GM18870 (cell line): ENCODE data around the gene LCTL.
"Not testable (repeated sequence)": the region's sequence is repeated elsewhere in the genome, so short reads cannot be mapped to it uniquely, and the experiment has no call there.

Experiments used
- ATAC-seq: cut with Tn5 transposase; IDR thresholded peaks from one replicate; pipeline ENCODE4 v1.9.1; 2021; ENCODE audit warnings: moderate library complexity; ENCODE audit not compliant: unreplicated experiment

The LCTL gene

DNA sequence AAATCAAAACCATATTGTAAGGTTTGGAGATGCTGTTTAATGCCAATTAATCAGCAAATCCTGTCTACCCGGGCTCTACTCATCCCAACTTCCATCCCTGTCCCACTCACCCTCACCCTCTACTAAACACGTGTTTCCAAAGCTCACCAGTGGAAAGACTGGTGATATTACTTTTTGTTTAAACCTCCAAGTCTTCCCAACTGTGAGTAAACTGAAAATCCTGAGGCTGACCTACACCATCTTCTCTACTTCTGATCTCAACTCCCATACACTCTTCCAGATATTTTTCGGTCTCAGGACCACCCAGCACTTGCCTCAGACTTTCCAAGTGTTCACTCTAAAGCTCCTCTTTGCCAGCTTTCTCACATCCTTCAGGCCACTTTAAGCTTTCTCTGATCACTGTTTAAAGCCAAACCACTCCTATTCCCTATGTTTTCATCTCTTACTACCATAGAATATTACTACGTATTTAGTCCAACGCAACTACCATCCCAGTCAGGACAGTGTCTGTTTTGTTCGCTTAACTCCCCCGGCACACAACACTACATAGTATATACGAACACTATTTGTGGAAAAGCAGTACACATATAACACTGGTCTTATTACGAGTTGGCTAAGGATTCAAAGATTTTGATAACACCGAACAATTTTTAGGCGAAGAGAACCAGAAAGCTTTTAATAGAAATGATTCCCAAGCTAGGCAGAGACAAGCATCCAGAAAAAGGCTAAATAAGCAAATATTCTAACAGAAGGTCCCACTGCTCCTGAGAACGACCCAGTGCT, 61.8 kb downstream of the LCTL start:
- no peak for ATAC-seq

DNA sequence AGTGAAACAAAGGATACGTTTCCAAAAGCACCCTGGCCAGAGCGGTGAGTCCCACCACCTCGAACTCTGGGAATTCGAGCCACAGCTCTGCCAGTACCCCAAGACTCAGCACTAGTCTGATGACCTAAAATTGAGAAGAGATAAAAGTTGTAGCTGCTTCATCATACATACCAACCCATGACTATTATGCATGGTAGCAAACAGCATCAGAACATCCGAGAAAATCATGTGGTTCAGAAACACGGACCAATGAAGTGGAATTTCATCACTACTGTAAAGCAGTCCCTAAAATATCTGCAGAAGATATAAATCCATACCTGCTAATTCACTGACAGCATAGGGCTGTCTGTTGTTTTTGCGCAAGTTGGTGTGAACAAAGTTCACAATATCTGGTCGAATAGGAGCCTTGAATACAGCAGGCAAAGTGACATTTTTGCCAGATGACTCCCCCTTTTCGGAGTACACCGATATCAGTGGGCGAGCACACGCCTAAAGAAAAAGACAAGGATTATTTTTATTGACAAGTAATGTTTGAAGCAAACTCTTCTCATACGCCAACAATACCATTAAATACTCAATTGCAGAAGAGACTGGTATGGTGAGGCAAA, 62.7 kb downstream of the LCTL start:
- ATAC-seq, result not testable (repeated sequence)

GRCh38 chr15:66502491-66502890, 63.3 kb downstream of the LCTL start:
- ATAC-seq, result no peak

DNA sequence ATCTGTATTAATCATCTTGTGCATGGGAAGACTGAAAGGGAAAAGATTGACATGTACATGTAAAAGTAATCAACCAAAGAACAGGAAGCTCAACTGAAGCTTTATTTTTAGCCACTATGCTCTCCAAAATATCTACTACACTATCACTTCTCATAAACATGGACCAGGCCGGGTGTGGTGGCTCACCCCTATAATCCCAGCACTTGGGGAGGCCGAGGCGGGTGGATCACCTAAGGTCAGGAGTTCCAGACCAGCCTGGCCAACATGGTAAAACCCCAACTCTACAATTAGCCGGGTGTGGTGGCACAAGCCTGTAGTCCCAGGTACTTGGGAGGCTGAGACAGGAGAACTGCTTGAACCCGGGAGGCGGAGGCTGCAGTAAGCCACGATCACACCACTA, 65.5 kb downstream of the LCTL start:
- ATAC-seq, result not testable (repeated sequence)

GRCh38 chr15:66498501-66499386, 67.1 kb downstream of the LCTL start:
- no peak for ATAC-seq
